Hepatocyte (in vitro differentiated cells): Measurements from ENCODE around the gene RNF182. TPM values are rescaled to one million over a fixed set of nuclear protein-coding genes. Genes with fewer than 3 reads are reported as not detected.

Experiments
- DNase-seq: peaks from one replicate; pipeline ENCODE4 v3.0.0-alpha.2; 2016; ENCODE audit warnings: low spot score
- H2AFZ ChIP-seq: fragments of 200-600 bp; sonication (generic); 2 replicates; pipeline ENCODE4 v1.6.0; 2016; ENCODE audit warnings: antibody characterized with exemption, mild to moderate bottlenecking
- H3K27ac ChIP-seq: fragments of 200-600 bp; sonication (generic); 2 replicates; pipeline ENCODE4 v1.5.1; 2016; ENCODE audit warnings: mild to moderate bottlenecking
- H3K27me3 ChIP-seq: fragments of 200-600 bp; sonication (generic); 2 replicates; pipeline ENCODE4 v1.6.1; 2016
- H3K36me3 ChIP-seq: fragments of 200-600 bp; sonication (generic); replicated peaks from 2 replicates; pipeline ENCODE4 v1.5.1; 2016; ENCODE audit warnings: low read depth; ENCODE audit not compliant: insufficient read depth
- H3K4me1 ChIP-seq: fragments of 200-600 bp; sonication (generic); 2 replicates; pipeline ENCODE4 v1.5.1; 2016; ENCODE audit warnings: mild to moderate bottlenecking, moderate library complexity; ENCODE audit not compliant: insufficient read depth
- H3K4me2 ChIP-seq: fragments of 200-600 bp; sonication (generic); 2 replicates; pipeline ENCODE4 v1.6.0; 2016
- H3K4me3 ChIP-seq: fragments of 200-600 bp; sonication (generic); 2 replicates; pipeline ENCODE4 v1.5.1; 2016; ENCODE audit warnings: mild to moderate bottlenecking
- H3K79me2 ChIP-seq: fragments of 200-600 bp; sonication (generic); 2 replicates; pipeline ENCODE4 v1.6.0; 2017; ENCODE audit warnings: mild to moderate bottlenecking
- H3K9me2 ChIP-seq: fragments of 200-600 bp; sonication (generic); replicated peaks from 2 replicates; pipeline ENCODE4 v1.6.0; 2017; ENCODE audit warnings: mild to moderate bottlenecking; ENCODE audit not compliant: insufficient read depth
- H3K9me3 ChIP-seq: fragments of 200-600 bp; sonication (generic); 2 replicates; pipeline ENCODE4 v1.5.1; 2016; ENCODE audit warnings: low read depth, mild to moderate bottlenecking
- H4K20me1 ChIP-seq: fragments of 200-600 bp; sonication (generic); 2 replicates; pipeline ENCODE4 v1.6.0; 2016; ENCODE audit warnings: mild to moderate bottlenecking; ENCODE audit not compliant: insufficient read depth, poor library complexity, severe bottlenecking
- CTCF ChIP-seq: fragments of 200-600 bp; sonication (generic); IDR thresholded peaks from 2 replicates; pipeline ENCODE4 v1.5.1; 2016; ENCODE audit warnings: antibody characterized with exemption, mild to moderate bottlenecking; ENCODE audit not compliant: poor library complexity
- EZH2 ChIP-seq: fragments of 200-600 bp; sonication (generic); IDR thresholded peaks from 2 replicates; pipeline ENCODE4 v1.6.1; 2016; ENCODE audit warnings: antibody characterized with exemption, mild to moderate bottlenecking, borderline replicate concordance
- EZH2phosphoT487 ChIP-seq: fragments of 200-600 bp; sonication (generic); IDR thresholded peaks from one replicate; pipeline ENCODE4 v1.6.1; 2018; ENCODE audit warnings: antibody characterized with exemption, mild to moderate bottlenecking, low read depth, moderate library complexity; ENCODE audit not compliant: unreplicated experiment, severe bottlenecking
- WGBS: methylation state at CpG from one replicate; pipeline ENCODE4 v1.1.6; 2016; ENCODE audit warnings: low lambda C conversion rate; ENCODE audit errors: missing lambda C conversion rate; 5-methylcytosine and 5-hydroxymethylcytosine counted together
- polyA plus RNA-seq: library from polyadenylated mRNA; unstranded; fragments of >200 nt; fragmentation: Nextera tagmentation; extraction: Ambion mirVana; gene quantifications from 2 replicates; pipeline ENCODE4 v1.2.1, GENCODE V29; 2016
- total RNA-seq: library from RNA; depleted of rRNA; stranded (reverse); fragments of >200 nt; gene quantifications from 2 replicates; pipeline ENCODE4 v1.2.3, GENCODE V29; 2014

RNF182 gene
- total and polyA plus RNA-seq, 2 experiments from 2014 or later, result 2.0 TPM; not detected in 1

DNA sequence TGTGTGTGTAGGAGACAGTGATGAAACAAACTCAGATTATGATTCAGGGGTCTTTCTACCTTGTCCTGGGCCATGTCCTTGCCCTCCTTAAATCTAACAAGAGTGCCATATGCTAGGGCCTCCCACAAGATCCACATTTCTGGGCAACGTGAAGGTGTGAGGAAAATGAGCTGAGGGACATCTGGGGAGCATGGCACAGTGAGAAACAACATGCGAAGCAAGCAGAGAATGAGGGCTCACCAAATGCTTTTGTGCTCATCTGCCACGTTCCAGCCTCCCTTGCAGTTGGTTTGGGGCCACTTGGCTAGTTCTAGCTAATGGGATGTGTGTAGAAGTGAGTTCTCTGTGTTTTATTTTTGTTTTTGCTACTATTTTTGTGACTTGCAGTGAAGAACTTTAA, 21.4 kb upstream of the RNF182 start:
- Histone ChIP-seq H3K4me1 (no peaks in the 10 kb centered on the region), H4K20me1 (no peaks in the 10 kb centered on the region), H3K27me3 (peaks cover 10% of the 10 kb centered on the region), H3K9me2 (no peaks in the 10 kb centered on the region), H3K4me3 (no peak overlapping the region), H2AFZ (no peak overlapping the region), H3K27ac (no peak overlapping the region), H3K9me3 (no peaks in the 10 kb centered on the region), H3K36me3 (no peaks in the 10 kb centered on the region), H3K79me2 (no peaks in the 10 kb centered on the region), H3K4me2 (no peak overlapping the region)
- WGBS, result 82% methylated on average over 3 of the region's 3 CpGs
- no peak for DNase-seq
- TF ChIP-seq CTCF (no peak), EZH2phosphoT487 (no peak), EZH2 (no peak)

GRCh38 chr6:13907001-13907350, 17.8 kb upstream of the RNF182 start:
- 72% methylated on average over 2 of the region's 2 CpGs for WGBS
- no peak overlapping the region for H2AFZ ChIP-seq
- TF ChIP-seq CTCF, result no peak
- no peak for TF ChIP-seq EZH2
- no peak for TF ChIP-seq EZH2phosphoT487
- no peaks in the 10 kb centered on the region for H3K4me1 ChIP-seq
- H3K9me3 ChIP-seq, result no peaks in the 10 kb centered on the region
- H3K79me2 ChIP-seq, result no peaks in the 10 kb centered on the region
- no peak overlapping the region for H3K27ac ChIP-seq
- H4K20me1 ChIP-seq, result no peaks in the 10 kb centered on the region
- H3K4me2 ChIP-seq, result no peak overlapping the region
- no peak overlapping the region for H3K4me3 ChIP-seq
- no peaks in the 10 kb centered on the region for H3K9me2 ChIP-seq
- H3K36me3 ChIP-seq, result no peaks in the 10 kb centered on the region
- no peak for DNase-seq
- H3K27me3 ChIP-seq, result peaks cover 10% of the 10 kb centered on the region

GRCh38 chr6:13907614-13908215, 17.0 kb upstream of the RNF182 start:
- TF ChIP-seq EZH2phosphoT487, result no peak
- no peak for TF ChIP-seq CTCF
- no peak for TF ChIP-seq EZH2
- Histone ChIP-seq H3K36me3 (no peaks in the 10 kb centered on the region), H3K9me3 (no peaks in the 10 kb centered on the region), H2AFZ (no peak overlapping the region), H3K79me2 (no peaks in the 10 kb centered on the region), H3K27me3 (peaks cover 10% of the 10 kb centered on the region), H4K20me1 (no peaks in the 10 kb centered on the region), H3K27ac (no peak overlapping the region), H3K4me1 (no peaks in the 10 kb centered on the region), H3K4me2 (no peak overlapping the region), H3K4me3 (no peak overlapping the region), H3K9me2 (no peaks in the 10 kb centered on the region)
- WGBS, result 79% methylated on average over 2 of the region's 2 CpGs
- no peak for DNase-seq

GRCh38 chr6:13908955-13909381, 15.8 kb upstream of the RNF182 start:
- Histone ChIP-seq H4K20me1 (no peaks in the 10 kb centered on the region), H3K36me3 (no peaks in the 10 kb centered on the region), H2AFZ (no peak overlapping the region), H3K9me2 (no peaks in the 10 kb centered on the region), H3K79me2 (no peaks in the 10 kb centered on the region), H3K27me3 (peaks cover 10% of the 10 kb centered on the region), H3K27ac (no peak overlapping the region), H3K9me3 (no peaks in the 10 kb centered on the region), H3K4me2 (no peak overlapping the region), H3K4me3 (no peak overlapping the region), H3K4me1 (no peaks in the 10 kb centered on the region)
- peak; percentile 82 for DNase-seq
- WGBS, result 9% methylated on average over 3 of the region's 3 CpGs
- TF ChIP-seq EZH2phosphoT487 (no peak), EZH2 (no peak), CTCF (peak; percentile 78)
